Activated T-helper 1 cell treated with anti-CD3 and anti-CD28 coated beads, Interleukin-2, amount 50 U/mL, for 16 hours (primary cell): ENCODE results near the gene TYR.
"Not testable (repeated sequence)": the region's sequence is repeated elsewhere in the genome, so short reads cannot be mapped to it uniquely, and the experiment has no call there.

Experiments
- DNase-seq, 2 donors: peaks; one replicate each; pipeline ENCODE4 v3.0.0-alpha.2; 2020; ENCODE audit warnings: low read depth in 1 of 2, low spot score in 1 of 2

TYR gene

DNA sequence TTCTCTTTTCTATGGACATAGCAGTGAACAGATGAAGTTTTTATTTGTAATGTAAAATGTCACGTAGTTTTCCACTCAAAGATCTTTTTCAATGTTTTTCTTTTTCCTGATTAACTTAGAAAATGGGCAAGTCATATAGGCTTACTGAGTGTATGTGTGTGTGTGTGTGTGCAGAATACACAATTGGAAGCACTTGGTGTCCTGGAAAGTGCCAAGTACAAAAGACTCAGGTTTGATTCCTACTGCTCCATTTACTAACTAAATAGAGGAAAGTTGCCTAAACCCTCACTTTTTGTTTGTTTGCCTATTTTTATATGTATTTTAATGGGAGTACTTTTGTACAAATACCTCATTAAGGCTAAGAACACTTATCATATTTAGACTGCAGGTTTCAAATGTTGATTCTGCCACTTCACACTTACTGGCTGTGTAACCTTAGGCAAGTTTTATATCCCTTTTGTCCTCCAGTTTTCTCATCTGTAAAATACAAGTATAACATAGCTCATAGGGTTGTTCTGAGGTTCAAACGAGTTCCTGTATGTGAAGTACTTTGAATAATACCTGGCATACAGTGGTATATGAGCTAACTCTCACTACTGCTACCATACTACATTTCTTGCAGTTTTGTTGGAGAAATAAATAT, 90.1 kb downstream of the TYR start:
- no peak for DNase-seq

DNA sequence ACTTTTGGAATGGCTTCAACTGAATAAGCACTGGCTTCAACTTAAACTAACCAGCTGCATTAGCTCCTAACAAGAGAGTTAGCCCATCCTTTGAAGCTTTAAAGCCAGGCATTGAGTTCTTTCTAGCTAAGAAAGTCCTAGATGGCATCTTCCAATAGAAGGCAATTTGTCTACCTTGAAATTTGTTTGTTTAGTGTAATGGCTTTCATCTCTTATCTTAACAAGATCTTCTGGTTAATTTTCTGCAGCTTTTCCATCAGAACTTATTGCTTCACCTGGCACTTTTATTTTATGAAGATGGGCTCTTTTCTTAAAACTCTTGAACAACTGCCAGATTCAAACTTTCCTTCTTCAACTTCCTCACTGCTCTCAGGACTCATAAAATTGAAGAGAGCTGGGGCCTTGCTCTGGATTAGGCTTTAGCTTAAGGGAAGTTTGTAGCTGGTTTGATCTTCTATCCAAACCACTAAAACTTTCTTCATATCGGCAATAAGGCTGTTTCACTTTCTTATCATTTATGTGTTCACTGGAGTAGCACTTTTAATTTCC, 94.9 kb downstream of the TYR start:
- DNase-seq = not testable (repeated sequence)

- DNase-seq = not testable (repeated sequence)
Observed at GRCh38 chr11:89273220-89273619, 95.5 kb downstream of the TYR start.

- DNase-seq = no peak
Observed at GRCh38 chr11:89275966-89276365, 98.3 kb downstream of the TYR start.

DNA sequence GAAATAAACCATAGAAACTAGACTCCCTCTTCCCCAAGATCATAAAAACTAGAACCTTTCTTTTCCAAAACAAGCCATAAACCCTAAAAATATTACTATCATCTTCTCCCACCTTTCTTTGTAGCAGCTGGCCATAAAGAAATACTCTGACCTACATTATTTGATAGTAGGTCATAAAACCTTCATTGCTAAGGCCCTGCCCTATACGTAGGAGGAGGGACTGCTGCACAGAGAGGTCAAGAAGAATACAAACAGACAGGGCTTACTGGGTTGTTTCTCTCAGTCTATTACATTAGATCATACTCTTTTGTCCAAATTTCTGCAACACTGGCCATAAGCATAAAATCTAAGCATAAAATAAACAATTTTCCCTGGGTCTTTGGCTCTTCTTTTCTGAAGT, 101.5 kb downstream of the TYR start:
- no peak for DNase-seq

- DNase-seq = not testable (repeated sequence)
Observed at GRCh38 chr11:89281032-89281677, 103.5 kb downstream of the TYR start.

- DNase-seq = not testable (repeated sequence)
Observed at GRCh38 chr11:89286601-89287000, 108.9 kb downstream of the TYR start.

GRCh38 chr11:89288004-89288403, 110.3 kb downstream of the TYR start:
- not testable (repeated sequence) for DNase-seq

DNA sequence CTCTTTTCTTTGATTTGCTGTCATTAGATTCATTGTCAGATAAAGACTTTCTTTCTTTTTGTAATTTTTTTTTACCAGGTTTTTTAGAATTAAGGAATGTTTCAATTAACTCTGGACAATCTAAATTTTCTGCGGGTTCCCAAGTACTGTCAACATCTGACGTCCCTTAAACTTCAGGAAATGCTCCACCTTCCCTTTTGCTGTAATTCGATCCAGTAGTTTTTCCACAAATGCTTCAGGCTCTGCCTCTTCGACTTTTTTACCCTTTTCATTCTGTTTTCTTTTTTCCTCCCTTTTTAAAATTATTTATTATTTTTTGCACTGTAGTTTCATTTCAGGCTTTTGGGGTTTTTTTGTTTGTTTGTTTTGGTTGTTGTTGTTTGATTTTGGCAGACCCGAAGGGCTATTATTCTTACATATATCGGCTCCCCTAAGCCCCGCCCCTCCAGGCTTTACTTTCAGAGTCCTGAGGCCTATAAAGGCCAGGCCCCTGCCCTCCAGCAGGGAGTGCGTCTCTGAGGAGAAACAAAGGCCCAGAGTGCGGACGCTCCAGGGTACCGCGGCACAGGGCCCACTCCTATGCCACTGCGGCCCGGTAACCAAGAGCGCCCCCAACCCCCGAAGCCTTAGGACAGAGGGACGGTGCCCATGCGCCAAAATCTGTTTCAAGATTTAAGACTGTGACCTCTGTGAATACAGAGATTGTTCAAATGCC, 116.4 kb downstream of the TYR start:
- no peak for DNase-seq

DNA sequence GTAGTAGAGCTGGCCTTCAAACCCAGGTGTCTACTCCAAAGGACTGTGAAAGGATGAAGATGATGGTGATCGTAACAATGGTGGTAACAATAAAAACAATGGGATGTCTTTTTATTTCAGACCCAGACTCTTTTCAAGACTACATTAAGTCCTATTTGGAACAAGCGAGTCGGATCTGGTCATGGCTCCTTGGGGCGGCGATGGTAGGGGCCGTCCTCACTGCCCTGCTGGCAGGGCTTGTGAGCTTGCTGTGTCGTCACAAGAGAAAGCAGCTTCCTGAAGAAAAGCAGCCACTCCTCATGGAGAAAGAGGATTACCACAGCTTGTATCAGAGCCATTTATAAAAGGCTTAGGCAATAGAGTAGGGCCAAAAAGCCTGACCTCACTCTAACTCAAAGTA, 117.3 kb downstream of the TYR start:
- not testable (repeated sequence) for DNase-seq

GRCh38 chr11:89303029-89303428, 125.4 kb downstream of the TYR start:
- not testable (repeated sequence) for DNase-seq

- not testable (repeated sequence) for DNase-seq
Observed at GRCh38 chr11:89308272-89308671, 130.6 kb downstream of the TYR start.

GRCh38 chr11:89309321-89309985, 131.8 kb downstream of the TYR start:
- not testable (repeated sequence) for DNase-seq

DNA sequence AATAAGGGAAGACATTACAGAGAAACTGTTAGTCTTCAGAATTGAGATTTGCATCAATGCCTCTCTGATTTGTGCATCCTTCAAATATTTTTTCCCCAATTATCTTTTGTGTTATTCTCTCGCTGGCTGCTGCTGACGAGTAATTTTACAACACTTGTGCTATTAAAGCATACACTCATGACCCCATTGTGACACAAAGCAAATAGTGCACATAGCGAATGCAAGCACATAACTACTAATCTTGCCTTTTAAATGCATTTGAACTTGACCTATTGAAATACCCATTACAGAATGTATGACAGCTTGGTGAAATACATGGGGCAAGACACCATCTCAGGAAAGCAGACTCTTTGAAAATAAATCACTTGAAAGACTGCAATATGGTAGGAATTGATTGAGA, 132.9 kb downstream of the TYR start:
- not testable (repeated sequence) for DNase-seq

DNA sequence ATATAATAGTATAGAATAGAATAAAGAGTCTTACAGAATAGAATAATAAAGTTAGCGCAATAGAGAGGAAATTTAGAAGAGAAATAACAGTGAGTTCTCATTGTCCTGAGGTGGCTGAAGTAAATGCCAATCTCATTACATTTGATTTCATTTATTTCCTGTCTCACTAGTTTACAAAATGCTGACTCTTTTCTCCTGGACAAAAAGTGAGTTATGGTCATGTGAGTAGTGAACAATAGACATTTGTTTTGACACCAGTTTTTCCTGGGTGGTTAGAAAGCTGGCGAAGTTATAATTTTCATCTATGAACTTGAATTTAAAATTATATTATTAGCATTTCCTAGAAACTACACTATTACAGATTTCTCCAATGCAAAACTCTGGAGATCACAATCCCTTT, 143.7 kb downstream of the TYR start:
- DNase-seq = no peak

GRCh38 chr11:89327885-89328284, 150.2 kb downstream of the TYR start:
- no peak for DNase-seq

DNA sequence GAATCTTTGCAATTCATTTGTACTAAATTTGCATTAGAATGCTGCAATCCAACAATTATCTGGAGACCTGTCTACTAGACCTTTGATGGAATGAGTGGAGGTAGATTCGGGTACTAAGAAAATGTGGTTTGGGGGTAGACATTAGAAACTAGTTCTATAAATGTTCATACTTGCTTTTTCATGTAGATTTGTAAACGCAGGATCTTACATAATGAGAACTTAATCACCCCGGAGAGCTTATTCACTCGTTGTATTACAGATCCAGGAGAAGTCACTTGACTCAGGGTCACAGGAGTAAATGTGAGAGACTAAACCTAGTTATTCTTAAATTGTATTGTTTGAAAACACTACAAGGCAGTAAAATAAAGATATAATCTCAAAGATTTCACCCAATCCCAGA, 154.3 kb downstream of the TYR start:
- DNase-seq = not testable (repeated sequence)

DNA sequence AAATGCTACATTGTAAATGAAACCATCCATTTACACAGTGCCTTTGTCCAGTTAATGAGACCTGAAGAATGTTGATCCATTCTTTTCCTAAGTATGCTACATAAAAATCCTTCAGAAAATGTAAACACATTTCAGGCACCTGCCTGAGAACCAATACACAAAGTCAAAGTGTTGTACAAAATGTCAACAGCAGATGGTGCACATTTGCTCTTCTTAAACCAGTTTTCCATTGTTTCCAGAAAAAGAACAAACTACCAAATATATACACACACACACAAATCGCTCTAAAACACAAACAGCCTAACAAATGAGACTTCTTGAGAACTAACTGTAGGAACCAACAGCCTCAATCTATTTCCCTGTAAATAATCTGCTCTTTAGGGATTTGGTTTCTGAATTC, 156.0 kb downstream of the TYR start:
- DNase-seq = not testable (repeated sequence)

- DNase-seq = not testable (repeated sequence)
Observed at GRCh38 chr11:89337100-89337650, 159.5 kb downstream of the TYR start.

DNA sequence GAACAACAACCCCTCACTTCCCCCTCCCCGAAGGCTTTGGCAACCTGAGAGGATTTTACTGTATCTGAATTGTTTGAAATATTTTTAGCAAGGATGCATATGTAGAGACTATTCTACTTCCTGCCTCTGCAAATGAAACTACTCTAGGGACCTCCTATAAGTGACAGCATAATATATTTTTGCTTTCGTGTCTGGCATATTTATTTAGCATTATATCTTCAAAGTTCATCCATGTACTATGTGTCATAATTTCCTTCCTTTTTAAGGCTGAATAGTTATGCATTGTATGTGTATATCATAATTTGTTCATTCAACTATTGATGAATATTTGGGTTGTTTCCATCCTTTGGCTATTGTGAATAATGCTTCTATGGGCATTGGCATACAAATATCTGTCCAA, 160.4 kb downstream of the TYR start:
- DNase-seq = not testable (repeated sequence)

- DNase-seq = not testable (repeated sequence)
Observed at GRCh38 chr11:89340450-89340849, 162.8 kb downstream of the TYR start.
